K562 (cell line): ENCODE results near the gene STIM1. TPM values are rescaled to one million over a fixed set of nuclear protein-coding genes. Genes with fewer than 3 reads are reported as not detected.
A peak's percentile ranks its signal among the peaks of the same experiment; 100 is the strongest.

Source experiments
- ETV1 ChIP-seq: fragments of 450-650 bp; conservative IDR thresholded peaks from 2 replicates; pipeline ENCODE4 v1.6.1; 2016; ENCODE audit warnings: missing genetic modification characterization, control low read depth, low read depth, missing compliant biosample characterization
- MAFK ChIP-seq: IDR thresholded peaks from 2 replicates; pipeline ENCODE4 v1.6.1; 2011; ENCODE audit warnings: low read length, improper control_type of control experiment
- NONO ChIP-seq, 2 experiments: fragments of 200-400 bp in 1 of 2; fragments of 450-650 bp in 1 of 2; formaldehyde crosslinking in 1 of 2; IDR thresholded peaks; 2 replicates each; pipeline ENCODE4 v1.6.1; 2017; ENCODE audit warnings: low read depth in 2 of 2, mild to moderate bottlenecking in 2 of 2, moderate library complexity in 2 of 2, low read length in 1 of 2
- NR2C2 ChIP-seq, 2 experiments: fragments of 200-800 bp in 1 of 2; sonication (Bioruptor generic) in 1 of 2; sonication (generic) in 1 of 2; formaldehyde crosslinking in 1 of 2; IDR thresholded peaks; 2 replicates each; pipeline versions ENCODE4 v1.6.1 to v1.8.0; 2016 to 2022; ENCODE audit warnings: mild to moderate bottlenecking in 1 of 2, missing compliant biosample characterization in 1 of 2, missing genetic modification characterization in 1 of 2, missing genetic modification reagents in 1 of 2
- RUNX1 ChIP-seq: sonication (generic); IDR thresholded peaks from 2 replicates; pipeline ENCODE4 v1.6.1; 2016; ENCODE audit warnings: antibody characterized with exemption, low read depth
- SMARCA4 ChIP-seq: fragments of 450-650 bp; IDR thresholded peaks from 2 replicates; pipeline ENCODE4 v1.6.1; 2016
- XRCC3 ChIP-seq: fragments of 450-650 bp; IDR thresholded peaks from 2 replicates; pipeline ENCODE4 v1.6.1; 2017; ENCODE audit warnings: mild to moderate bottlenecking, moderate library complexity
- YY1 ChIP-seq, 3 experiments: IDR thresholded peaks; 2 replicates each; pipeline ENCODE4 v1.6.1; 2011; ENCODE audit warnings: low read length in 2 of 3, mild to moderate bottlenecking in 2 of 3, moderate library complexity in 2 of 3, borderline replicate concordance in 1 of 3, control low read depth in 1 of 3, low read depth in 1 of 3; ENCODE audit not compliant: insufficient read depth in 3 of 3, insufficient replicate concordance in 2 of 3, control insufficient read depth in 1 of 3, insufficient read length in 1 of 3; ENCODE audit errors: extremely low read depth in 1 of 3
- polyA plus RNA-seq, 8 experiments: library from polyadenylated mRNA; depleted of rRNA in 4 of 8; stranded (reverse) in 5 of 8; unstranded in 3 of 8; fragments of >200 nt; fragmentation: Nextera tagmentation in 2 of 8; fragmentation: Illumina TruSeq in 1 of 8; extraction: Ambion mirVana in 2 of 8; extraction: Trizol in 1 of 8; gene quantifications; 2 replicates each; pipeline versions ENCODE4 v1.2.1 to v1.2.3, GENCODE V29; 2011 to 2014; ENCODE audit warnings: inconsistent platforms in 1 of 8, missing spikeins in 1 of 8
- total RNA-seq, 7 experiments: library from RNA; depleted of rRNA in 6 of 7; stranded (reverse); fragments of >200 nt in 6 of 7; fragmentation: Illumina TruSeq in 2 of 7; extraction: Trizol in 2 of 7; gene quantifications; 2 replicates each; pipeline versions ENCODE4 v1.2.1 to v1.2.3, GENCODE V29; 2011 to 2021; ENCODE audit warnings: low replicate concordance in 1 of 7
- TF ChIP-seq, protein P1 (sequence below): fragments of 250-450 bp; sonication (Bioruptor Pico); IDR thresholded peaks from 2 replicates; pipeline ENCODE4 v1.6.1; 2021; ENCODE audit warnings: mild to moderate bottlenecking
- TF ChIP-seq, protein P2 (sequence below): sonication (generic); formaldehyde crosslinking; IDR thresholded peaks from 2 replicates; pipeline ENCODE4 v1.8.0; 2022; ENCODE audit warnings: mild to moderate bottlenecking, missing genetic modification reagents, borderline replicate concordance
- TF ChIP-seq, protein P3 (sequence below), 2 experiments: fragments of 450-650 bp; IDR thresholded peaks; 2 replicates each; pipeline ENCODE4 v1.6.1; 2016; ENCODE audit warnings: mild to moderate bottlenecking in 2 of 2, borderline replicate concordance in 1 of 2, low read depth in 1 of 2, moderate library complexity in 1 of 2

STIM1 gene
- total and polyA plus RNA-seq, 9 of the 15 experiments (the other 6 are each of a cell fraction or from before 2014, with no cell fraction given) = 7.7 to 50.5 (median 22.5) TPM

DNA sequence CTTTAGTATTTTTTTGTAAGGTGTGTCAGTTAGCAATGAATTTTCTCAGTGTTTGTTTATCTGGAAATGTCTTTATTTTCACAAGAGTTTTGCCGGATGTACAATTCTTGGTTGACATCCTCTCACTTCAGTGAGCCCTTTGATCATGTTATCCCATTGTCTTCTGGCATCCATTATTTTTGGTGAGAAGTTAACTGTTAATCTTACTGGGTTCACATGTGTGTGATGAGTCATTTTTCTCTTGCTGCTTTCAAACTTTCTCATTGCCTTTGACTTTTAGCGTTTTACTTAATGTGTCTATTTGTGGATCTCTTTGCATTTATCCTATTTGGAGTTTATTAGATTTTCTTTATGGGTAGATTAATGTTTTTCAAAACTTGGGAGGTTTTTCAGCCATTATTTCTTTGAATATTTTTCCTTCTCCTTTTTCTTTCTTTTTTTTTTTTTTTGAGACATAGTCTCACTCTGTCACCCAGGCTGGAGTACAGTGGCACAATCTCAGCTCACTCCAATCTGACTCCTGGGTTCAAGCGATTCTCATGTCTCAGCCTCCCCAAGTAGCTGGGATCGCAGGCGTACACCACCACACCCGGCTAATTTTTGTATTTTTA is 138.7 kb downstream of the STIM1 start (continued):
- no peak for TF ChIP-seq NR2C2 (CRISPR knock-in tag; IDR thresholded peaks at IDR 0.05)
- no peak for TF ChIP-seq NR2C2 (tag; IDR thresholded peaks at IDR 0.05)
- peak; percentile 70 for TF ChIP-seq SMARCA4
- no peak for TF ChIP-seq RUNX1
- TF ChIP-seq, protein P1, sequence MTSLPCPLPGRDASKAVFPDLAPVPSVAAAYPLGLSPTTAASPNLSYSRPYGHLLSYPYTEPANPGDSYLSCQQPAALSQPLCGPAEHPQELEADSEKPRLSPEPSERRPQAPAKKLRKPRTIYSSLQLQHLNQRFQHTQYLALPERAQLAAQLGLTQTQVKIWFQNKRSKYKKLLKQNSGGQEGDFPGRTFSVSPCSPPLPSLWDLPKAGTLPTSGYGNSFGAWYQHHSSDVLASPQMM (CRISPR knock-in tag) = no peak
- no peak for TF ChIP-seq NONO (IDR thresholded peaks at IDR 0.05; ENCODE audit: low read depth in 2 of 2, low read length in 1 of 2)
- TF ChIP-seq, protein P2, sequence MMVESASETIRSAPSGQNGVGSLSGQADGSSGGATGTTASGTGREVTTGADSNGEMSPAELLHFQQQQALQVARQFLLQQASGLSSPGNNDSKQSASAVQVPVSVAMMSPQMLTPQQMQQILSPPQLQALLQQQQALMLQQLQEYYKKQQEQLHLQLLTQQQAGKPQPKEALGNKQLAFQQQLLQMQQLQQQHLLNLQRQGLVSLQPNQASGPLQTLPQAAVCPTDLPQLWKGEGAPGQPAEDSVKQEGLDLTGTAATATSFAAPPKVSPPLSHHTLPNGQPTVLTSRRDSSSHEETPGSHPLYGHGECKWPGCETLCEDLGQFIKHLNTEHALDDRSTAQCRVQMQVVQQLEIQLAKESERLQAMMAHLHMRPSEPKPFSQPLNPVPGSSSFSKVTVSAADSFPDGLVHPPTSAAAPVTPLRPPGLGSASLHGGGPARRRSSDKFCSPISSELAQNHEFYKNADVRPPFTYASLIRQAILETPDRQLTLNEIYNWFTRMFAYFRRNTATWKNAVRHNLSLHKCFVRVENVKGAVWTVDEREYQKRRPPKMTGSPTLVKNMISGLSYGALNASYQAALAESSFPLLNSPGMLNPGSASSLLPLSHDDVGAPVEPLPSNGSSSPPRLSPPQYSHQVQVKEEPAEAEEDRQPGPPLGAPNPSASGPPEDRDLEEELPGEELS (CRISPR knock-in tag) = no peak
- TF ChIP-seq YY1 (IDR thresholded peaks at IDR 0.05; ENCODE audit: borderline replicate concordance in 1 of 3, control insufficient read depth in 1 of 3, extremely low read depth in 1 of 3, insufficient read depth in 3 of 3, insufficient read length in 1 of 3, insufficient replicate concordance in 2 of 3, low read depth in 1 of 3, low read length in 2 of 3) = no peak
- TF ChIP-seq, protein P3, sequence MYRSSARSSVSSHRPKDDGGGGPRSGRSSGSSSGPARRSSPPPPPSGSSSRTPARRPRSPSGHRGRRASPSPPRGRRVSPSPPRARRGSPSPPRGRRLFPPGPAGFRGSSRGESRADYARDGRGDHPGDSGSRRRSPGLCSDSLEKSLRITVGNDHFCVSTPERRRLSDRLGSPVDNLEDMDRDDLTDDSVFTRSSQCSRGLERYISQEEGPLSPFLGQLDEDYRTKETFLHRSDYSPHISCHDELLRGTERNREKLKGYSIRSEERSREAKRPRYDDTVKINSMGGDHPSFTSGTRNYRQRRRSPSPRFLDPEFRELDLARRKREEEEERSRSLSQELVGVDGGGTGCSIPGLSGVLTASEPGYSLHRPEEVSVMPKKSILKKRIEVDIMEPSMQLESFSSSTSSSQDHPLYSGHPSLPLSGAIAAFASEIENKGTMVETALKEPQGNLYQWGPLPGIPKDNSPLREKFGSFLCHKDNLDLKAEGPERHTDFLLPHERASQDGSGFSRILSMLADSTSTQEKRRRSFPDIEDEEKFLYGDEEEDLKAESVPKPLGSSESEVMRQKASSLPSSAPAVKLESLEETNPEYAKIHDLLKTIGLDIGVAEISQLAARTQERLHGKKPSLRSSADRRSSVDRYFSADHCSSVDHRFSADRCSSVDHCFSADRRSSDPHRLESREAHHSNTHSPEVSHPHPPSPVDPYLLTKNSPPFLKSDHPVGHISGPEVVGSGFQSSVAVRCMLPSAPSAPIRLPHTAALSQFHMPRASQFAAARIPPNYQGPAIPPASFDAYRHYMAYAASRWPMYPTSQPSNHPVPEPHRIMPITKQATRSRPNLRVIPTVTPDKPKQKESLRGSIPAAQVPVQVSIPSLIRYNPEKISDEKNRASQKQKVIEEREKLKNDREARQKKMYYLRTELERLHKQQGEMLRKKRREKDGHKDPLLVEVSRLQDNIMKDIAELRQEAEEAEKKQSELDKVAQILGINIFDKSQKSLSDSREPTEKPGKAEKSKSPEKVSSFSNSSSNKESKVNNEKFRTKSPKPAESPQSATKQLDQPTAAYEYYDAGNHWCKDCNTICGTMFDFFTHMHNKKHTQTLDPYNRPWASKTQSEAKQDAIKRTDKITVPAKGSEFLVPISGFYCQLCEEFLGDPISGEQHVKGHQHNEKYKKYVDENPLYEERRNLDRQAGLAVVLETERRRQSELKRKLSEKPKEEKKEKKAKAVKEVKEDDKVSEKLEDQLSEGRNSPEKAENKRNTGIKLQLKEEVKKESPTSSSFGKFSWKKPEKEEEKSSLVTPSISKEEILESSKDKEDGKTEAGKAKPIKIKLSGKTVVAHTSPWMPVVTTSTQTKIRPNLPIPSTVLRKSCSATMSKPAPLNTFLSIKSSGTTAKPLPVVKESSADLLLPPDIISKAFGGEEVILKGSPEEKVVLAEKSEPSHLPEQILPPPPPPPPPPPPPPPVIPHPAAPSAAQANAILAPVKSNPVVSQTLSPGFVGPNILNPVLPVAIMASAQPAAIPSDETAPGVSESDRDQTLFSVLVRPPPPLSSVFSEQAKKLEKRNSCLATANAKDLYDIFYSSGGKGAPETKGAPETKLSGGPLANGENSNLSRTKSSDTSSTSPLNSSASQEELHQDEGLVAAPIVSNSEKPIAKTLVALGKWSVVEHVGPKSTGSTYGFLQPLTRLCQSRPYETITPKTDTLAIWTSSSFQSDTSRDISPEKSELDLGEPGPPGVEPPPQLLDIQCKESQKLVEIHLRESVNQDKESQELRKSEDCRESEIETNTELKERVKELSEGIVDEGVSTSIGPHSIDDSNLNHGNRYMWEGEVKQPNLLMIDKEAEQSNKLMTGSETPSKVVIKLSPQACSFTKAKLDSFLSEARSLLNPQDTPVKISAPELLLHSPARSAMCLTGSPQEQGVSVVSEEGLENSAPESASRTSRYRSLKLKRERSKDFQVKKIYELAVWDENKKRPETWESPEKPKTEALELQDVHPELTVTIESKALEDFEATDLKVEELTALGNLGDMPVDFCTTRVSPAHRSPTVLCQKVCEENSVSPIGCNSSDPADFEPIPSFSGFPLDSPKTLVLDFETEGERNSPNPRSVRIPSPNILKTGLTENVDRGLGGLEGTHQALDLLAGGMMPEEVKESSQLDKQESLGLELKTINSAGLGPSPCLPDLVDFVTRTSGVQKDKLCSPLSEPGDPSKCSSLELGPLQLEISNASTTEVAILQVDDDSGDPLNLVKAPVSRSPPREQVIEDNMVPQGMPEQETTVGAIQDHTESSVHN (IDR thresholded peaks at IDR 0.05; ENCODE audit: borderline replicate concordance in 1 of 2, low read depth in 1 of 2) = no peak
- 0 out of 2 replicates have a peak, but pooled peaks have one; percentile 27 for TF ChIP-seq ETV1
- TF ChIP-seq XRCC3 = peak; percentile 96
- no peak for TF ChIP-seq MAFK
